GM13977 (cell line): ENCODE results near the gene DOCK10.

ENCODE experiments used
- DNase-seq: peaks from one replicate; pipeline ENCODE4 v3.0.0; 2012; ENCODE audit warnings: low spot score
- in situ Hi-C: fragments of 300-500 bp; cut with MboI; formaldehyde crosslinking; loops from one replicate; pipeline ENCODE4 v1.12.0; 2022; ENCODE audit warnings: low sequenced_read_pairs, low pct_unique_long_range_greater_than_20kb, mixed read lengths, inconsistent platforms; ENCODE audit not compliant: unreplicated experiment
- TF ChIP-seq, protein P1 (sequence below): IDR thresholded peaks from 2 replicates; pipeline ENCODE4 v1.5.1; 2012; ENCODE audit warnings: mild to moderate bottlenecking, control low read depth; ENCODE audit not compliant: insufficient read depth; ENCODE audit errors: extremely low read depth, missing control alignments

The DOCK10 gene

DNA sequence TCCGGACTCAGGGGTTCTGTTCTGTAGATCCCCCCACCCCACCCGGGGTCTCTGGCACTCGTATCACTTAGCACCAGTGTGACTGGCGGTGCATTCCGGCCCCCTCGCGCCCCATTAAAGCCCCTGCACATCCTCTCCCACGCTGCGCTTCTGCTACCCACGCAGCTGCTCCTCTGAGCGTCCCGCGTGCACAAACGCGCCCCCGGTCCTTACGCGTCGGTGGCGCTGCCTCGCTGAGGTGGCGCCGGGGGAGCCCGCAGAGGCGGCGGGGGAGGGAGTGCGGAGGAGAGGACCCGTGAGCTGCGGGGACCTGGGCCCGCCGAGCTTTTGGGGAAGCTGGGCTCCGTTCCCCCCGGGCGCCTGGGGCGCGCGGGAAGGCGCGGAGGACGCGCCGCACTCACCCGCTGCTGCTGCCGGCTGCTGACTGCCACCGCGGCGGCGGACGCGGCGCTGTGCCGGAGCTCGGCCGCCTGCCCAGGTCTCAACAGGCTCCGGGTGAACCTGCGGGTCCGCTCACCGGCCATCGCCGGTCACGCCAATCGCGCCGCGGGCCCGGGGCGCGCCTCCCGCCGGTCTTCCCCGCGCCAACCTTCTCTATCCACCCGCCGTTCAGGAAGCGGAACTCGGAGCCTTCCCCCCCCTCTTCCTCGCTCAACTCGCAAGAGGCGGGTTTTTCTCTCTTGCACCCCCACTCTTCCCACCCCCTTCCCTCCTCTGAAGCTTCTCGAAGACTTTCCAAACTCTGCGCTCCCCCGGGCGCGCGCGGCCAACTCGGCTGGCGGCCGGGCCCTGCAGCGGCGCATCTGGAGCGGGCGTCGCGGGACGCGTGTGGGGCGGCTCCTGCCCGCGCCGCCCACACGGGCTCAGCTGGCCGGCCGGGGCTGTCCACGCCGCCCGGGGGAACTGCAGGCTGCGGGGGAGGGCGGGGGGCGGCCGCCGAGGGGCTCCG is at the start of gene DOCK10:
Gene DOCK10, minus strand, starts transcription at position 618 of the 949 bp plus-strand sequence. Its CDS starts 94 bp downstream, at position 524.
- TF ChIP-seq, protein P1, sequence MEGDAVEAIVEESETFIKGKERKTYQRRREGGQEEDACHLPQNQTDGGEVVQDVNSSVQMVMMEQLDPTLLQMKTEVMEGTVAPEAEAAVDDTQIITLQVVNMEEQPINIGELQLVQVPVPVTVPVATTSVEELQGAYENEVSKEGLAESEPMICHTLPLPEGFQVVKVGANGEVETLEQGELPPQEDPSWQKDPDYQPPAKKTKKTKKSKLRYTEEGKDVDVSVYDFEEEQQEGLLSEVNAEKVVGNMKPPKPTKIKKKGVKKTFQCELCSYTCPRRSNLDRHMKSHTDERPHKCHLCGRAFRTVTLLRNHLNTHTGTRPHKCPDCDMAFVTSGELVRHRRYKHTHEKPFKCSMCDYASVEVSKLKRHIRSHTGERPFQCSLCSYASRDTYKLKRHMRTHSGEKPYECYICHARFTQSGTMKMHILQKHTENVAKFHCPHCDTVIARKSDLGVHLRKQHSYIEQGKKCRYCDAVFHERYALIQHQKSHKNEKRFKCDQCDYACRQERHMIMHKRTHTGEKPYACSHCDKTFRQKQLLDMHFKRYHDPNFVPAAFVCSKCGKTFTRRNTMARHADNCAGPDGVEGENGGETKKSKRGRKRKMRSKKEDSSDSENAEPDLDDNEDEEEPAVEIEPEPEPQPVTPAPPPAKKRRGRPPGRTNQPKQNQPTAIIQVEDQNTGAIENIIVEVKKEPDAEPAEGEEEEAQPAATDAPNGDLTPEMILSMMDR: no peak
- in situ Hi-C loops: no loop called here
- peak; percentile 73 for DNase-seq

DNA sequence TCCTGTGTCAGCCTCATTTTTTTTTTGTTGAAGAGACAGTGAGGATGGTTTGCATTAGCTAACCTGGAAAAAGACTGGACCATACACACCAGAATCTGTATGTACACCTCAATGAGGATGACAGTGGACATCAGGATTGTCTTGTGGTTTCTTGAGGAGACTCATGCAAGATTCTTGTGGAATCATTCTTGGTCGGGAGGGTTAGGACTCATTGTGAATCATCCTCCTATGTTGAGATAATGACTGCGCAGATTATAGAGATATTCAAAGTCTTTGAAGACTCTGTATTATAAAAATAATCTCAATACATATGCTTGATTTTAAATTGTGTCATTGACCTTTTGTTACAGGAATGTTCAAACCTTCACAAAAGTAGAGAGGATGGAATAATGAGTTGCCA is 49.1 kb upstream of the DOCK10 start:
- TF ChIP-seq, protein P1: no peak
- in situ Hi-C loops: no loop called here
- no peak for DNase-seq

DNA sequence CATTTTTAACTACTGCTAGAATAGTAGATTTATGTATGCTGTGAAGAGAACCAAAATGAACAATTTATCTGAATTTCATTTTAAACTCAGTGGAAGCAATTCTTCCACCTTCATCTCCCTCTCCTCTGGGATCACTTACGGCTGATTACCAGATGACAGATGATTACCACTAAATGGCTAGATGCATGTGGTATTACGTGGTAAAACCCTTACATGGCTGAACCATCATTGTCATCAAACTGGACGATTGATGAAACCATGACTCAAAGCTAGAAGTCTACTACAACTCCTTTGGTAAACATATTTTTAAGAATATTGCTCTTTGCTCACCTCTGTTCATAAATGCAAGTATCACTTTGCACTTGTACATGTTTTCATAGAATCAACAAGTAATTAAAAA is 48.5 kb upstream of the DOCK10 start:
- no peak for DNase-seq

DNA sequence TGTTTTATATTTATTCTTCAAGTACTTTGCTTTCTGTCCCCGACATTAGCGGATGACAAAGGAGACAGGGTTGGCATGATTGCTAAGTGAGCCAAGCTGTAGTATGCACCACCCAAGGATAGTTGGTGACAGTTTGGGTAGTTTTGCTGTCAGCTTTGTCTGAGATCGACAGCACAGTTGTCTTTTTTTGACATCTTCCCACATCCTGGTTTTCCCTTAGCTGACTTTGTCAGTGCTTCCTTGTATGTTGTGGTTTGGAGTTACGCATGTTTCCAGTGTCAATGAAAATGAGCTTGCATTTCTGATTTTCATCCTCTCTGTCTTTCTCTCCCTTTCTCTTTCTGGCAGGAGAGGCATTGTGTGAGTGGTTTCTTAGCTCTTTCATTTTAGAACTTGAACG is 44.6 kb upstream of the DOCK10 start:
- in situ Hi-C loops: no loop called here
- TF ChIP-seq, protein P1: no peak
- no peak for DNase-seq

More for the DNA sequence above, 48.5 kb upstream of the DOCK10 start:
- TF ChIP-seq, protein P1: no peak
- in situ Hi-C loops: no loop called here

DNA sequence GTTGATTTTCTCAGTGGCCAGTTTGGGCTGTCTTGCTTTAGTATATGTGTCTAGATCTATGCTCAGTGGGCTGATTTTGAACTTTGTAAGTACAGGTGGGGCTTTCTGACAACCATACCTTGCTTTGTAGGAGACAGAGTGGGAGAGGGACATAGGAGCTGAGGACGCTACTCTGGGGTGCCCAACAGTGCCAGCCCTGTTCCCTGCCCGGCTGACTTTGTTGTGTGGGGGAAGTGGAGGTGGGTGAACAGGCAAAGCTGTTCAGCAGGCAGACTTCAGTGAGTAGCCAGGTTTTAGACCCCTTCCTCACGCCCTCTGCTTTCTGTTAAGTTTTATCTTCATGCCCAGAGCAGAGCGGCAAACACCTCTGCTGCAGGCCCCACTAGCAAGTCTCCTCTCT is 44.2 kb upstream of the DOCK10 start:
- no peak for DNase-seq
- in situ Hi-C loops: no loop called here
- TF ChIP-seq, protein P1: no peak

DNA sequence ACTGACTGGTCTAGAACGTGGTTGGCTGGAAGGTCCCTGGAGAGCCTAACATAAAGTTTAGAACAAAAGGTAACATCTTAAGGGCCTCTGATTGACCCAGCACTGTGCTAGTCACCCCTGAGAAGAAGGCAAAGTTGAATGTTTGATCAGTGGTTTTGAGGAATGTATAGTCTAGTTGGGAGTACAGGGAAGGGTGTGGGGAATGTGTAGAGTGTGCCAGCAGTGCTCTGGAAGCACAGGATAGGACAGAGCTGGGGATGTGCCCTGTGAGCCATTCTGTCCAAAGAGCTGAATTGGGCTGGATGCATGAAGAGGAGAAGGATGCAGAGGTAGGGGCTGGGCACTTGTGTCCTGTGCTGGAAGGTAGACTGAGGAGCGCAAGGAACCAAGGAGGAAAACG is 41.0 kb upstream of the DOCK10 start:
- TF ChIP-seq, protein P1: no peak
- in situ Hi-C loops: no loop called here
- DNase-seq: no peak
